K562 (cell line): ENCODE measurements around the gene GIGYF2. TPM values are rescaled to one million over a fixed set of nuclear protein-coding genes. Genes with fewer than 3 reads are reported as not detected.

ENCODE experiments used
- ATAC-seq: fragments of 200-7000 bp; cut with Tn5 transposase; 3 replicates; pipeline ENCODE4 v1.9.1; 2020; ENCODE audit warnings: moderate library complexity
- BruUV-seq: library from RNA; stranded (reverse); fragments of 400-500 nt; replicated peaks from 2 replicates; lab custom pipeline; 2021; lab: Mats Ljungman, UMichigan
- CTCF ChIA-PET: fragments of 300-600 bp; formaldehyde crosslinking; extraction: SDS; loops from one replicate; lab custom pipeline; 2021; ENCODE audit warnings: low intra/inter-chr PET ratio; lab: Yijun Ruan, JAX
- POLR2A ChIA-PET: fragments of 300-600, 350-650 bp; sonication (Branson Sonifier 250); formaldehyde crosslinking; extraction: SDS; loops from one replicate; lab custom pipeline; 2021; ENCODE audit warnings: antibody characterized with exemption, inconsistent platforms; lab: Yijun Ruan, JAX
- DNase-seq, 4 experiments: peaks; one replicate each; pipeline versions ENCODE4 v3.0.0 to v3.0.0-alpha.2; 2011 to 2018; ENCODE audit warnings: low spot score in 3 of 4, mixed read lengths in 3 of 4; ENCODE audit errors: extremely low read depth in 1 of 4
- FAIRE-seq: peaks from 2 replicates; lab custom pipeline; 2011; peaks lifted over from hg19 to GRCh38; lab: Jason Lieb, UNC
- H2AFZ ChIP-seq: 2 replicates; pipeline ENCODE4 v1.6.0; 2011; ENCODE audit warnings: low read depth, low read length, control low read depth, inconsistent platforms
- H3K27ac ChIP-seq: fragments of 200-600 bp; 3 replicates; pipeline ENCODE4 v1.8.0; 2011; ENCODE audit warnings: low read depth, mild to moderate bottlenecking, control low read depth, inconsistent platforms, low read length, moderate library complexity, mixed read lengths; ENCODE audit errors: extremely low read depth
- H3K27me3 ChIP-seq, 2 experiments: fragments of 300-600 bp in 1 of 2; 2 replicates in 1 of 2; 3 replicates in 1 of 2; pipeline versions ENCODE4 v1.6.0 to v1.8.0; 2011; ENCODE audit warnings: inconsistent platforms in 2 of 2, low read length in 2 of 2, mild to moderate bottlenecking in 1 of 2, mixed read lengths in 1 of 2, moderate library complexity in 1 of 2; ENCODE audit not compliant: control insufficient read depth in 2 of 2, insufficient read depth in 2 of 2
- H3K36me3 ChIP-seq: fragments of 300-600 bp; 3 replicates; pipeline ENCODE4 v1.8.0; 2011; ENCODE audit warnings: mild to moderate bottlenecking, low read length, inconsistent platforms; ENCODE audit not compliant: control insufficient read depth, insufficient read depth
- H3K4me1 ChIP-seq, 2 experiments: fragments of 200-600 bp in 1 of 2; replicated peaks in 1 of 2; 2 replicates in 1 of 2; 3 replicates in 1 of 2; pipeline versions ENCODE4 v1.5.1 to v1.8.0; 2011; ENCODE audit warnings: inconsistent platforms in 2 of 2, low read length in 2 of 2, mild to moderate bottlenecking in 1 of 2, mixed read lengths in 1 of 2, moderate library complexity in 1 of 2; ENCODE audit not compliant: control insufficient read depth in 2 of 2, insufficient read depth in 2 of 2
- H3K4me2 ChIP-seq: 2 replicates; pipeline ENCODE4 v1.6.1; 2011; ENCODE audit warnings: low read length, control low read depth, inconsistent platforms, mixed read lengths; ENCODE audit not compliant: insufficient read depth
- H3K4me3 ChIP-seq: fragments of 200-600 bp; sonication (generic), shearing (Covaris generic); 2 replicates; pipeline ENCODE4 v1.5.1; 2016; ENCODE audit warnings: control low read depth, inconsistent platforms
- H3K79me2 ChIP-seq: fragments of 200-600 bp; 3 replicates; pipeline ENCODE4 v1.8.0; 2011; ENCODE audit warnings: low read length, inconsistent platforms; ENCODE audit not compliant: control insufficient read depth, insufficient read depth
- H3K9ac ChIP-seq, 2 experiments: 2 replicates each; pipeline versions ENCODE4 v1.6.0 to v1.6.1; 2011; ENCODE audit warnings: low read depth in 2 of 2, low read length in 2 of 2, control low read depth in 1 of 2, inconsistent platforms in 1 of 2, mild to moderate bottlenecking in 1 of 2, mixed read lengths in 1 of 2; ENCODE audit not compliant: insufficient read depth in 1 of 2
- H3K9me1 ChIP-seq: one replicate; pipeline ENCODE4 v1.6.0; 2011; ENCODE audit warnings: inconsistent platforms, mild to moderate bottlenecking, low read length, moderate library complexity; ENCODE audit not compliant: control insufficient read depth, insufficient read depth
- H3K9me3 ChIP-seq: replicated peaks from 2 replicates; pipeline ENCODE4 v1.5.1; 2011; ENCODE audit warnings: low read depth, low read length, inconsistent platforms; ENCODE audit not compliant: control insufficient read depth, insufficient read depth
- H4K20me1 ChIP-seq: replicated peaks from 2 replicates; pipeline ENCODE4 v1.6.1; 2011; ENCODE audit warnings: low read length, inconsistent platforms, mixed read lengths; ENCODE audit not compliant: control insufficient read depth, insufficient read depth
- ARHGAP35 ChIP-seq: fragments of 450-650 bp; IDR thresholded peaks from 2 replicates; pipeline ENCODE4 v1.6.1; 2018; ENCODE audit not compliant: partially characterized antibody
- FUS ChIP-seq: fragments of 200-400 bp; formaldehyde crosslinking; optimal IDR thresholded peaks from 2 replicates; pipeline ENCODE3; 2017; ENCODE audit warnings: low read depth, low read length
- GABPB1 ChIP-seq: sonication (generic); formaldehyde crosslinking; IDR thresholded peaks from 2 replicates; pipeline ENCODE4 v1.8.0; 2022; ENCODE audit warnings: mild to moderate bottlenecking, missing genetic modification reagents
- NR2F6 ChIP-seq: fragments of 450-650 bp; formaldehyde crosslinking; IDR thresholded peaks from 2 replicates; pipeline ENCODE4 v1.4.0; 2020; ENCODE audit warnings: mild to moderate bottlenecking
- RBM22 ChIP-seq: fragments of 200-400 bp; formaldehyde crosslinking; IDR thresholded peaks from 2 replicates; pipeline ENCODE4 v1.6.1; 2018; ENCODE audit warnings: low read length, low read depth; ENCODE audit not compliant: poor library complexity, severe bottlenecking
- ZNF347 ChIP-seq: fragments of 450-650 bp; formaldehyde crosslinking; IDR thresholded peaks from 2 replicates; pipeline ENCODE4 v1.4.0; 2020; ENCODE audit warnings: low read depth, mild to moderate bottlenecking, moderate library complexity
- WGBS: fragments of 100-300 bp; shearing (Covaris generic); methylation state at CpG from one replicate; pipeline ENCODE4 v1.1.6; 2016; ENCODE audit warnings: low coverage, mixed read lengths; ENCODE audit not compliant: insufficient coverage; ENCODE audit errors: missing lambda C conversion rate; 5-methylcytosine and 5-hydroxymethylcytosine counted together
- in situ Hi-C: fragments of 300-500 bp; cut with MboI; formaldehyde crosslinking; loops from 4 replicates; pipeline ENCODE4 v1.15.0; 2018; ENCODE audit warnings: inconsistent platforms, mixed read lengths
- intact Hi-C: fragments of 100-400 bp; cut with micrococcal nuclease; formaldehyde crosslinking; loops from 2 replicates; pipeline ENCODE4 v1.14.2; 2022
- polyA plus RNA-seq, 8 experiments: library from polyadenylated mRNA; depleted of rRNA in 4 of 8; stranded (reverse) in 5 of 8; unstranded in 3 of 8; fragments of >200 nt; fragmentation: Nextera tagmentation in 2 of 8; fragmentation: Illumina TruSeq in 1 of 8; extraction: Ambion mirVana in 2 of 8; extraction: Trizol in 1 of 8; gene quantifications; 2 replicates each; pipeline versions ENCODE4 v1.2.1 to v1.2.3, GENCODE V29; 2011 to 2014; ENCODE audit warnings: inconsistent platforms in 1 of 8, missing spikeins in 1 of 8
- total RNA-seq, 7 experiments: library from RNA; depleted of rRNA in 6 of 7; stranded (reverse); fragments of >200 nt in 6 of 7; fragmentation: Illumina TruSeq in 2 of 7; extraction: Trizol in 2 of 7; gene quantifications; 2 replicates each; pipeline versions ENCODE4 v1.2.1 to v1.2.3, GENCODE V29; 2011 to 2021; ENCODE audit warnings: low replicate concordance in 1 of 7
- TF ChIP-seq, protein P1 (sequence below): IDR thresholded peaks from 2 replicates; pipeline ENCODE4 v1.6.1; 2011; ENCODE audit warnings: borderline replicate concordance, low read depth, mild to moderate bottlenecking, moderate library complexity, low read length; ENCODE audit not compliant: insufficient read depth, poor library complexity, severe bottlenecking
- TF ChIP-seq, protein P2 (sequence below): fragments of 450-650 bp; IDR thresholded peaks from 2 replicates; pipeline ENCODE4 v1.6.1; 2016; ENCODE audit warnings: borderline replicate concordance
- TF ChIP-seq, protein P3 (sequence below): fragments of 450-650 bp; IDR thresholded peaks from 2 replicates; pipeline ENCODE4 v1.6.1; 2018; ENCODE audit warnings: mild to moderate bottlenecking, low read depth; ENCODE audit not compliant: partially characterized antibody

Gene GIGYF2
- total and polyA plus RNA-seq, 9 of the 15 experiments (the other 6 are each of a cell fraction or from before 2014, with no cell fraction given): 12.7 to 52.7 (median 34.9) TPM

- in situ Hi-C loops: no loop called here
- no peaks in the 10 kb centered on the region; the same call in 1 of the 2 replicates for H3K9me3 ChIP-seq
- POLR2A ChIA-PET: interaction anchor here (1.6 kb wide), 1 partner anchor 10 kb away, joined by 3 read pairs; no protein-coding TSS in a partner anchor
- no peaks in the 10 kb centered on the region for H3K79me2 ChIP-seq
- H3K27me3 ChIP-seq: no peaks in the 10 kb centered on the region
- peaks cover 72% of the 10 kb centered on the region for H3K36me3 ChIP-seq
- WGBS: 82% methylated on average over 4 of the region's 4 CpGs
- FAIRE-seq (no peak), ATAC-seq (no peak), DNase-seq (no peak)
- no peaks in the 10 kb centered on the region for H4K20me1 ChIP-seq
- BruUV-seq: no TSS peak
- H3K4me1 ChIP-seq: no peaks in the 10 kb centered on the region
- H3K27ac ChIP-seq: no peak overlapping the region
- no peak overlapping the region for H3K4me2 ChIP-seq
- no peaks in the 10 kb centered on the region for H3K9me1 ChIP-seq
- CTCF ChIA-PET: no interaction called here
- intact Hi-C loops: no loop called here
- H3K9ac ChIP-seq: no peak overlapping the region
- H2AFZ ChIP-seq: no peak overlapping the region
- TF ChIP-seq FUS (no peak), GABPB1 (CRISPR knock-in tag) (no peak), RBM22 (no peak)
- H3K4me3 ChIP-seq: no peak overlapping the region
Measured at GRCh38 chr2:232750135-232750671, 53.1 kb downstream of the GIGYF2 start.

GRCh38 chr2:232757905-232758304, 60.8 kb downstream of the GIGYF2 start:
- Histone ChIP-seq H3K79me2 (no peaks in the 10 kb centered on the region; the same call in 2 of the 3 replicates), H3K27me3 (no peaks in the 10 kb centered on the region), H4K20me1 (no peaks in the 10 kb centered on the region), H3K4me2 (no peak overlapping the region), H3K4me3 (no peak overlapping the region), H3K9me3 (no peaks in the 10 kb centered on the region), H3K4me1 (no peaks in the 10 kb centered on the region), H3K27ac (no peak overlapping the region), H3K9ac (no peak overlapping the region), H2AFZ (no peak overlapping the region), H3K9me1 (no peaks in the 10 kb centered on the region), H3K36me3 (peaks cover 66% of the 10 kb centered on the region; the same call in 2 of the 3 replicates)
- FAIRE-seq (no peak), DNase-seq (no peak), ATAC-seq (no peak)
- 90% methylated on average over 2 of the region's 2 CpGs for WGBS
- POLR2A ChIA-PET: interaction anchor here (2.2 kb wide), 1 partner anchor 15 kb away, joined by 6 read pairs; no protein-coding TSS in a partner anchor
- no TSS peak for BruUV-seq
- intact Hi-C loops (no loop called here), in situ Hi-C loops (no loop called here)
- CTCF ChIA-PET: interaction anchor here (1.1 kb wide), 1 partner anchor 151 kb away, joined by 3 read pairs; no protein-coding TSS in a partner anchor
- TF ChIP-seq, protein P1, sequence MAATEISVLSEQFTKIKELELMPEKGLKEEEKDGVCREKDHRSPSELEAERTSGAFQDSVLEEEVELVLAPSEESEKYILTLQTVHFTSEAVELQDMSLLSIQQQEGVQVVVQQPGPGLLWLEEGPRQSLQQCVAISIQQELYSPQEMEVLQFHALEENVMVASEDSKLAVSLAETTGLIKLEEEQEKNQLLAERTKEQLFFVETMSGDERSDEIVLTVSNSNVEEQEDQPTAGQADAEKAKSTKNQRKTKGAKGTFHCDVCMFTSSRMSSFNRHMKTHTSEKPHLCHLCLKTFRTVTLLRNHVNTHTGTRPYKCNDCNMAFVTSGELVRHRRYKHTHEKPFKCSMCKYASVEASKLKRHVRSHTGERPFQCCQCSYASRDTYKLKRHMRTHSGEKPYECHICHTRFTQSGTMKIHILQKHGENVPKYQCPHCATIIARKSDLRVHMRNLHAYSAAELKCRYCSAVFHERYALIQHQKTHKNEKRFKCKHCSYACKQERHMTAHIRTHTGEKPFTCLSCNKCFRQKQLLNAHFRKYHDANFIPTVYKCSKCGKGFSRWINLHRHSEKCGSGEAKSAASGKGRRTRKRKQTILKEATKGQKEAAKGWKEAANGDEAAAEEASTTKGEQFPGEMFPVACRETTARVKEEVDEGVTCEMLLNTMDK: no peak
- TF ChIP-seq ZNF347 (CRISPR knock-in tag) (no peak), ARHGAP35 (no peak), NR2F6 (CRISPR knock-in tag) (no peak)
- TF ChIP-seq, protein P2, sequence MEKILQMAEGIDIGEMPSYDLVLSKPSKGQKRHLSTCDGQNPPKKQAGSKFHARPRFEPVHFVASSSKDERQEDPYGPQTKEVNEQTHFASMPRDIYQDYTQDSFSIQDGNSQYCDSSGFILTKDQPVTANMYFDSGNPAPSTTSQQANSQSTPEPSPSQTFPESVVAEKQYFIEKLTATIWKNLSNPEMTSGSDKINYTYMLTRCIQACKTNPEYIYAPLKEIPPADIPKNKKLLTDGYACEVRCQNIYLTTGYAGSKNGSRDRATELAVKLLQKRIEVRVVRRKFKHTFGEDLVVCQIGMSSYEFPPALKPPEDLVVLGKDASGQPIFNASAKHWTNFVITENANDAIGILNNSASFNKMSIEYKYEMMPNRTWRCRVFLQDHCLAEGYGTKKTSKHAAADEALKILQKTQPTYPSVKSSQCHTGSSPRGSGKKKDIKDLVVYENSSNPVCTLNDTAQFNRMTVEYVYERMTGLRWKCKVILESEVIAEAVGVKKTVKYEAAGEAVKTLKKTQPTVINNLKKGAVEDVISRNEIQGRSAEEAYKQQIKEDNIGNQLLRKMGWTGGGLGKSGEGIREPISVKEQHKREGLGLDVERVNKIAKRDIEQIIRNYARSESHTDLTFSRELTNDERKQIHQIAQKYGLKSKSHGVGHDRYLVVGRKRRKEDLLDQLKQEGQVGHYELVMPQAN: no peak
- TF ChIP-seq, protein P3, sequence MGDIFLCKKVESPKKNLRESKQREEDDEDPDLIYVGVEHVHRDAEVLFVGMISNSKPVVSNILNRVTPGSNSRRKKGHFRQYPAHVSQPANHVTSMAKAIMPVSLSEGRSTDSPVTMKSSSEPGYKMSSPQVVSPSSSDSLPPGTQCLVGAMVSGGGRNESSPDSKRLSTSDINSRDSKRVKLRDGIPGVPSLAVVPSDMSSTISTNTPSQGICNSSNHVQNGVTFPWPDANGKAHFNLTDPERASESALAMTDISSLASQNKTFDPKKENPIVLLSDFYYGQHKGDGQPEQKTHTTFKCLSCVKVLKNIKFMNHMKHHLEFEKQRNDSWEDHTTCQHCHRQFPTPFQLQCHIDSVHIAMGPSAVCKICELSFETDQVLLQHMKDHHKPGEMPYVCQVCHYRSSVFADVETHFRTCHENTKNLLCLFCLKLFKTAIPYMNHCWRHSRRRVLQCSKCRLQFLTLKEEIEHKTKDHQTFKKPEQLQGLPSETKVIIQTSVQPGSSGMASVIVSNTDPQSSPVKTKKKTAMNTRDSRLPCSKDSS: no peak
